Testis (tissue), 2 donors: ENCODE data around the gene MISFA.

Experiments
- CTCF ChIP-seq, 3 experiments: fragments of 450-650 bp in 2 of 3; fragments of 200-600 bp in 1 of 3; sonication (generic) in 1 of 3; IDR thresholded peaks; one replicate each; pipeline ENCODE4 v1.5.1; 2016 to 2019; ENCODE audit warnings: antibody characterized with exemption in 3 of 3, mild to moderate bottlenecking in 2 of 3, moderate library complexity in 1 of 3
- POLR2A ChIP-seq: fragments of 450-650 bp; IDR thresholded peaks from one replicate; pipeline ENCODE4 v1.6.1; 2017; ENCODE audit warnings: antibody characterized with exemption, mild to moderate bottlenecking, moderate library complexity

DNA sequence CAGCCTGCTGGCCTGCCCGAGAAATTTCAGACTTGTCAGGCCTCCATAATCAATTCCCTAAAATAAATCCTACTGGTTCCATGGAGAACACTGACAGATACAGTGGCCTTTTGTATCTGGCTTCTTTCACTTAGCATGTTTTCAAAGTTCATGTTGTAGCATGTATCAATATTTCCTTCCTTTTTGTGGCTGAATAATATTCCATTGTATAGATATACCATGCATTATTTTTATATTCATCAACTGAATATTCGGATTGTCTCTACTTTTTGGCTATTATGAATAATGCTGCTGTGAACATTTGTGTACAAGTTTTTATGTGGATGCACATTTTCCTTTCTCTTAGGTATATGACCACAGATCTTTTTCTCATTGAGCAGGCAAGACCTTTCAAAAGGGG, 24.1 kb downstream of the MISFA start:
- TF ChIP-seq CTCF (IDR thresholded peaks at IDR 0.05): no peak
- TF ChIP-seq POLR2A: no peak
